CD4-positive, CD25-positive, alpha-beta regulatory T cell (primary cell): Measurements from ENCODE around the gene TRIB2. TPM values are rescaled to one million over a fixed set of nuclear protein-coding genes. Genes with fewer than 3 reads are reported as not detected.

Source experiments
- ATAC-seq, 2 donors: fragments of 150-1000 bp; cut with Tn5 transposase; one replicate each; pipeline ENCODE4 v1.10.0; 2021; ENCODE audit warnings: low read depth in 2 of 2, moderate number of reproducible peaks in 2 of 2, moderate library complexity in 1 of 2
- DNase-seq, 3 donors: peaks; one replicate each; pipeline versions ENCODE4 v3.0.0 to v3.0.0-alpha.2; 2012 to 2022; ENCODE audit warnings: mixed read lengths in 1 of 3
- H3K27ac ChIP-seq: one replicate; pipeline ENCODE4 v1.7.0; 2013; ENCODE audit warnings: mild to moderate bottlenecking, low read length; ENCODE audit not compliant: insufficient read depth, poor library complexity, severe bottlenecking
- H3K27me3 ChIP-seq: one replicate; pipeline ENCODE4 v1.7.0; 2013; ENCODE audit warnings: low read length; ENCODE audit not compliant: control insufficient read depth, insufficient read depth
- H3K36me3 ChIP-seq: one replicate; pipeline ENCODE4 v1.7.0; 2013; ENCODE audit warnings: mild to moderate bottlenecking, low read length, moderate library complexity; ENCODE audit not compliant: control insufficient read depth, insufficient read depth
- H3K4me1 ChIP-seq: 2 replicates; pipeline ENCODE4 v1.7.0; 2013; ENCODE audit warnings: mild to moderate bottlenecking, low read length; ENCODE audit not compliant: insufficient read depth, control insufficient read depth, poor library complexity, severe bottlenecking
- H3K4me3 ChIP-seq: one replicate; pipeline ENCODE4 v1.7.0; 2013; ENCODE audit warnings: low read depth, mild to moderate bottlenecking, low read length, moderate library complexity
- H3K9me3 ChIP-seq, 2 experiments: 1 replicate in 1 of 2; 2 replicates in 1 of 2; pipeline ENCODE4 v1.7.0; 2013; ENCODE audit warnings: low read length in 2 of 2, mild to moderate bottlenecking in 1 of 2, moderate library complexity in 1 of 2; ENCODE audit not compliant: control insufficient read depth in 2 of 2
- H3K27ac Mint-ChIP-seq, 3 donors: one replicate each; pipeline ENCODE4 v1.8.0; 2020 to 2022; ENCODE audit warnings: mild to moderate bottlenecking in 3 of 3, mixed read lengths in 3 of 3, moderate library complexity in 2 of 3
- H3K27me3 Mint-ChIP-seq: one replicate; pipeline ENCODE4 v1.8.0; 2022; ENCODE audit warnings: mild to moderate bottlenecking, mixed read lengths
- H3K36me3 Mint-ChIP-seq: one replicate; pipeline ENCODE4 v1.8.0; 2020; ENCODE audit warnings: mixed read lengths
- H3K4me1 Mint-ChIP-seq, 4 donors: one replicate each; pipeline ENCODE4 v1.8.0; 2020 to 2022; ENCODE audit warnings: mixed read lengths in 4 of 4, mild to moderate bottlenecking in 1 of 4
- H3K4me3 Mint-ChIP-seq, 4 donors: one replicate each; pipeline ENCODE4 v1.8.0; 2020 to 2022; ENCODE audit warnings: mild to moderate bottlenecking in 4 of 4, mixed read lengths in 4 of 4, moderate library complexity in 3 of 4
- H3K9me3 Mint-ChIP-seq, 7 donors: one replicate each; pipeline ENCODE4 v1.8.0; 2020 to 2022; ENCODE audit warnings: mixed read lengths in 7 of 7, mild to moderate bottlenecking in 3 of 7, moderate library complexity in 2 of 7
- polyA plus RNA-seq, 4 donors: library from polyadenylated mRNA; unstranded; fragments of 300-500 nt; fragmentation: Illumina TruSeq; gene quantifications; one replicate each; pipeline ENCODE4 v1.2.3, GENCODE V29; 2021
- total RNA-seq: library from RNA; stranded (reverse); gene quantifications from one replicate; pipeline ENCODE4 v1.2.3, GENCODE V29; 2022

TRIB2 gene
- total and polyA plus RNA-seq, 5 donors from 2014 or later, result 87.6 to 180 (median 117) TPM

DNA sequence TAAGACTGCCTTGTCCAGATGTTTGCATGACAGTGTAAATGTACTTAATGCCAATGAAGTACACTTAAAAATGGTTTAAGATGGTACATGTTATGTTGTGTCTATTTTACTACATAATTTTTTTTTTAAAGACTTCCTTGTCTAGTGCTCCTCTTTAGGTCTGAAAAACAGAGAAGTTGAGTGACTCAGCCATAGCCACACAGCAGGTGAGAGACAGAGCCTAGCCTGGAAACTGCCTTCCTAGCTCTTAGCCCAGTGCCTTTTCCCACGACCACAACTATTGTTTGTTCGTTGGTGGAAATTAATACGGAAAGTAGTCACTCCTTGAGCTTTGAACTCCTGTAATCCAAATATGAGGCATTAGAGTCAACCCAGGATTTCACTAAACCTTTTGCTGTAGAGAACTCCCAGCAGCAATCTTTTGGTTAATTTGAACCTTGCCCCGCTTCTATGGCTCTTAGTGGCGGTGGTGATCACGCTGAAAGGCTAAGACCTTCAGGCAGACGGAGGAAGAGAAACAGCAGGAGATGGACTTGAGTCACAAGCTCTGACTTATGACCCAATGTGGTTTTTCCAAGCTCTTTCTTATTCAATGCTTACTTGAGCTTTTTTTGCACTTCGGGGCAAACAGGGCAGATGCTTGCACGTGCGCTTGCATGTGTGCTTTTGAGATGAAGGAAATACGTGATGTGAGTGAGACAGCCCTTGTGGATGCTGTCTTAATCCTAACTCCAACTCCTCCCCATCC is 21.2 kb downstream of the TRIB2 start:
- Mint-ChIP-seq H3K4me3 (no peak overlapping the region), H3K4me1 (peaks cover 17 to 74% (median 43%) of the 10 kb centered on the region in 4 donors), H3K27ac (peak overlapping the region in 2 of 3 donors; percentile 25 to 29), H3K36me3 (peaks cover 59% of the 10 kb centered on the region), H3K27me3 (no peaks in the 10 kb centered on the region), H3K9me3 (no peaks in the 10 kb centered on the region)
- Histone ChIP-seq H3K27me3 (no peaks in the 10 kb centered on the region), H3K36me3 (peaks cover 97% of the 10 kb centered on the region), H3K9me3 (no peaks in the 10 kb centered on the region), H3K4me3 (no peak overlapping the region), H3K27ac (peak overlapping the region; percentile 42), H3K4me1 (peaks cover 36% of the 10 kb centered on the region)
- ATAC-seq, result no peak
- DNase-seq, result no peak

DNA sequence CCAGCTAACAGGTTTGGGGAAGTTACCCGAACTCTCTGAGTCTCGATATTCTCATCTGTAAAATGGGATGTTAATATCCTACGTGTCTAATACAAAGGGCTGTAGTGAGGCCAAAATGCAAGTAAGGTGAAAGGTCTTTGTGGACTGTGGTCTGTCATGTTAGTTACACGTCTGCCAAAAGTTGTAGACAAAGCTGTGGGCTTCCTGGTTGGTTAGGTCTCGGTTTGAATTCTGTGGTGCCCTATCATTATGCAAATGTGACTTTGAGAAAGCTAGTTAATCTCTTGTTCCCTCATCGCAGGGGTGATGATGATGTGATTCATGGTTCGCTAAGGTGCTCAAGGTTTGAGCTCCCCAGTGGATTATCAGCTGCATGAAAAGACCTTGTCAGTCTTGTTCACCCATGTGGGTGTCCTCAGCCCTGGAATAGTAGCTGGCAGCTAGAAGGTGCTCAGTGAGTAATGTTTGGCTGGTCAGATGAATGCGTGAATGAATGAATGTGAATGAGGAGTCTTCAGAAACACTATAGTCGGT is 23.1 kb downstream of the TRIB2 start:
- H3K36me3 ChIP-seq, result peaks cover 85% of the 10 kb centered on the region

DNA sequence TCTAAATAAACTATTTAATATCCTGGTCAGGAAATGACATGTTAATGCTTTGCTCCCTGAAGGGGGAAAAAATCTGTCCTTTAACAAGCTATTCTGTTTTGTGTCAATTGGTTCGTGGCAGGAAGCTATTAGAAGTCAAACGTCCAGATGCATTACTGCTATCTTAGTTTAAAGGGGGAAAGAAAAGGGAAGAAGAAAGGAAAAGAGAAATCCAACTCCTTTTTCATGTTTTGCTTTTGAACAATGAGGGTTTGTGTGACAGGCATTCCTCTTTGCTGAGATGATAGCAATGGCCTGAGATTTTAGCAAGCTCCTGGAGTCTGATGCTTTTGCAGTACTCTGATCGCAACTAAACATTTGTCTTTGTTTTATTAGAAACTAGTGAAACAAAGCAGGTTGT is 24.6 kb downstream of the TRIB2 start:
- no peaks in the 10 kb centered on the region for H3K27me3 ChIP-seq
- peaks cover 12 to 46% (median 22%) of the 10 kb centered on the region in 4 donors for H3K4me1 Mint-ChIP-seq
- H3K36me3 ChIP-seq, result peaks cover 69% of the 10 kb centered on the region
- H3K9me3 Mint-ChIP-seq, result no peaks in the 10 kb centered on the region
- H3K4me1 ChIP-seq, result peaks cover 6% of the 10 kb centered on the region
- H3K36me3 Mint-ChIP-seq, result peaks cover 45% of the 10 kb centered on the region
- ATAC-seq (no peak), DNase-seq (no peak)
- no peak overlapping the region for H3K27ac ChIP-seq
- H3K27ac Mint-ChIP-seq, result peak overlapping the region in 1 of 3 donors; percentile 39
- H3K9me3 ChIP-seq, result no peaks in the 10 kb centered on the region
- no peaks in the 10 kb centered on the region for H3K27me3 Mint-ChIP-seq
- no peak overlapping the region for H3K4me3 Mint-ChIP-seq
- H3K4me3 ChIP-seq, result no peak overlapping the region

More for the DNA sequence above, 23.1 kb downstream of the TRIB2 start:
- peaks cover 12 to 62% (median 35%) of the 10 kb centered on the region in 4 donors for H3K4me1 Mint-ChIP-seq
- H3K4me1 ChIP-seq, result peaks cover 20% of the 10 kb centered on the region
- no peaks in the 10 kb centered on the region for H3K27me3 Mint-ChIP-seq
- no peak overlapping the region for H3K27ac ChIP-seq
- H3K4me3 ChIP-seq, result no peak overlapping the region
- ATAC-seq (no peak), DNase-seq (no peak)
- peaks cover 51% of the 10 kb centered on the region for H3K36me3 Mint-ChIP-seq
- peak overlapping the region in 1 of 3 donors; percentile 80 for H3K27ac Mint-ChIP-seq
- H3K4me3 Mint-ChIP-seq, result no peak overlapping the region
- H3K27me3 ChIP-seq, result no peaks in the 10 kb centered on the region
- H3K9me3 Mint-ChIP-seq, result no peaks in the 10 kb centered on the region
- no peaks in the 10 kb centered on the region for H3K9me3 ChIP-seq

DNA sequence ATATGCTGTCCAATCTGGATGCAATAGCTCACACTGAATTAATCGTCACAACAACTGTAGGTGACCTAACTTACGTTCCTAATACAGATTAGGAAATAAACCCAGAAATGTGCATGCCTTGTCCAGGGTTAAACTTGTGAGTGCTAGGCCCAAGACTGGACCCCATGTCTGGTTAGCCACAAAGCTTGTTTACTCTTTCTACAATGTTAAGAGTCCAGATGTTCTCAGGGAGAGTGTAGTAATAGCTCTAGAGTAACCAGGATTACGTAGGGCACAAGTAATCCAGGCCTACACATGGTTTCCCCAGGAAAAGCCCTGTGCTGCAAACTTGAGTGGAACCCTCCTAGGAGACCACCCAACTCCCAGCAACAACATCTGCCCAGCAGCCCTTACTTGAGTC is 26.2 kb downstream of the TRIB2 start:
- H3K36me3 Mint-ChIP-seq, result peaks cover 34% of the 10 kb centered on the region
- Histone ChIP-seq H3K27me3 (no peaks in the 10 kb centered on the region), H3K4me1 (no peaks in the 10 kb centered on the region), H3K36me3 (peaks cover 54% of the 10 kb centered on the region), H3K4me3 (no peak overlapping the region), H3K27ac (no peak overlapping the region), H3K9me3 (no peaks in the 10 kb centered on the region)
- H3K4me3 Mint-ChIP-seq, result no peak overlapping the region
- DNase-seq, result no peak
- no peak for ATAC-seq
- no peak overlapping the region for H3K27ac Mint-ChIP-seq
- H3K4me1 Mint-ChIP-seq, result peaks cover 4 to 33% (median 13%) of the 10 kb centered on the region in 4 donors
- no peaks in the 10 kb centered on the region for H3K9me3 Mint-ChIP-seq
- H3K27me3 Mint-ChIP-seq, result no peaks in the 10 kb centered on the region

DNA sequence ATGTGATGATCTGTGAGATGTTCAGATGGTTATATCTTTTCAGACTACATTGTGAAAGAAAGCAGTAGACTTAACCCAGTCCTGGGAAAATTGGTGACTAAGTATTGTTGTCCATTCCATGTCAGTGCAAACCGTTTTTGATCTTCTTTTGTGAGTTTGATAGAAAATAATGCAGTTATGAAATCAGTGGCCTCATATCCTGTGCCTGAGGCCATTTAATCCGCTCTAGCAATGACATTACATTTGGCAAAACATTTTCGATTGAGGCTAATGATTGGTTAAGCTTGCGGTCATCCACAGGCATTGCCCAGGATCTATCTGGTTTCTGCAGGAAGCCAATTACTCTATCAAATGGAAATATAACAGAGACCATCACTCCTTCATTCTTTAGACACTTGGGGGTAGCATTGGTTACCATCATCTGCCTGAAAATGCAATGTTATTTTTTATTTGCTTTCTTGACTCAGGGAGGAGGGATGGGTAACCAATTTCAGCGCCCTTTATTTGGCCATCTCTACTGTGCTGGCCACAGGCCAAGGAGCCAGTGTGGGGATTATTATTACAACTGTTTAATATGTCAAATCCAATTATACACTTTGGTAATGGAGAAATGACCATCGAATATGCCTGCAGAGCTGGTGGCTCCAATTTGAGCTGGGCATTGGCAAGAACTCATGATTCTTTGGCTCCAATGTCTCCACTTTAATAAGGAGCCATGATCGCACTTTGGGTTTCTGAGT is 33.6 kb downstream of the TRIB2 start:
- Histone ChIP-seq H3K36me3 (no peaks in the 10 kb centered on the region), H3K9me3 (no peaks in the 10 kb centered on the region), H3K4me1 (no peaks in the 10 kb centered on the region), H3K27ac (no peak overlapping the region), H3K27me3 (no peaks in the 10 kb centered on the region), H3K4me3 (no peak overlapping the region)
- Mint-ChIP-seq H3K4me3 (no peak overlapping the region), H3K27ac (no peak overlapping the region), H3K9me3 (peaks cover 0 to 7% (median 0%) of the 10 kb centered on the region in 7 donors), H3K36me3 (no peaks in the 10 kb centered on the region), H3K4me1 (no peaks in the 10 kb centered on the region), H3K27me3 (no peaks in the 10 kb centered on the region)
- DNase-seq (no peak), ATAC-seq (no peak)

DNA sequence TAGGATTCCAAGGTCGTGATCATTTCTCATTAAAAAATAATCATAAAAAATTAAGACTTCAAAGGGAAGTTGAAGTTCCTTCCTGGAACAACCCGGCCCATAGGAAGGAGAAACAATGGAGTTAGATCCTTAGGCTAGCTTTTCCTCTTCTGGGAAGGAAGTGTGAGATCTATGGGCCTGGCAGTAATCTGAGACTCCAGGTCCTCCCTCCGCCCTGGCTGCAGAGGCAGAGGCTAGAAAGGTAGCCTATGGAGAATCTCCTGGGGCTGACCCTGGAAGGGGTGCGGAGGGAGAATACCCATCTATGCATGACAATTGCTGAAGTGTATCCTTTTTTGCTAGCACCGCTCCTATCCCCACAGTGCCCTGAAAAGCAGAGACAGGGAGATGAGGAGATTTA is 37.9 kb downstream of the TRIB2 start:
- Histone ChIP-seq H3K4me3 (no peak overlapping the region), H3K27ac (no peak overlapping the region), H3K4me1 (no peaks in the 10 kb centered on the region), H3K9me3 (no peaks in the 10 kb centered on the region), H3K36me3 (no peaks in the 10 kb centered on the region), H3K27me3 (no peaks in the 10 kb centered on the region)
- DNase-seq (no peak), ATAC-seq (no peak)
- peaks cover 0 to 4% (median 0%) of the 10 kb centered on the region in 7 donors for H3K9me3 Mint-ChIP-seq
- H3K27ac Mint-ChIP-seq, result no peak overlapping the region
- H3K4me1 Mint-ChIP-seq, result no peaks in the 10 kb centered on the region
- no peaks in the 10 kb centered on the region for H3K36me3 Mint-ChIP-seq
- H3K4me3 Mint-ChIP-seq, result no peak overlapping the region
- no peaks in the 10 kb centered on the region for H3K27me3 Mint-ChIP-seq

DNA sequence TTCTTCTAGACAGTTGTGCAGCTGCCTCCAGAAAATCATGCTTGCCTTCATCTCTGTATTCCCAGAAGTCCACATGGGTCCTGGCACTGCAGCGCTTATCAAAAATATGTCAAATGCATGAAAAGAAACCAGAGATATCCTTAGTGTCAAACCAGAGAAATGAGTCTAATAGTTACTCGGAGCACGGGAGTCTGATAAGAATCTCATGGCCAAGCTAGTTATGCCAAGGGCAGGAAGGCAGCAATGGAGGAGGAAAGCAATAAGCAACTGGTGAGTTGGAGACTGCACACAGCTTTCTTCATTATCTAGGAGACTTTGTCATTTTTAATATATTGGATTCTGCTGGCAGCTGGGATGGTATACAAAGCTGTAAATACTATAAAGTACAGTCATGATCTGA is 38.6 kb downstream of the TRIB2 start:
- DNase-seq (no peak), ATAC-seq (no peak)
- Histone ChIP-seq H3K27ac (no peak overlapping the region), H3K27me3 (no peaks in the 10 kb centered on the region), H3K36me3 (no peaks in the 10 kb centered on the region), H3K4me3 (no peak overlapping the region), H3K4me1 (no peaks in the 10 kb centered on the region), H3K9me3 (no peaks in the 10 kb centered on the region)
- Mint-ChIP-seq H3K27ac (no peak overlapping the region), H3K9me3 (peaks cover 0 to 4% (median 0%) of the 10 kb centered on the region in 7 donors), H3K4me3 (no peak overlapping the region), H3K27me3 (no peaks in the 10 kb centered on the region), H3K36me3 (no peaks in the 10 kb centered on the region), H3K4me1 (peaks cover 2 to 3% (median 2%) of the 10 kb centered on the region in 4 donors)
